Stimulated activated CD4-positive, alpha-beta T cell treated with anti-CD3 and anti-CD28 coated beads, Interleukin-2, amount 100 ng/mL, for 48 hours (primary cell): ENCODE data around the gene ABHD12.

ENCODE experiments used
- DNase-seq, 2 donors: peaks; one replicate each; pipeline ENCODE4 v3.0.0-alpha.2; 2020

ABHD12 gene

DNA sequence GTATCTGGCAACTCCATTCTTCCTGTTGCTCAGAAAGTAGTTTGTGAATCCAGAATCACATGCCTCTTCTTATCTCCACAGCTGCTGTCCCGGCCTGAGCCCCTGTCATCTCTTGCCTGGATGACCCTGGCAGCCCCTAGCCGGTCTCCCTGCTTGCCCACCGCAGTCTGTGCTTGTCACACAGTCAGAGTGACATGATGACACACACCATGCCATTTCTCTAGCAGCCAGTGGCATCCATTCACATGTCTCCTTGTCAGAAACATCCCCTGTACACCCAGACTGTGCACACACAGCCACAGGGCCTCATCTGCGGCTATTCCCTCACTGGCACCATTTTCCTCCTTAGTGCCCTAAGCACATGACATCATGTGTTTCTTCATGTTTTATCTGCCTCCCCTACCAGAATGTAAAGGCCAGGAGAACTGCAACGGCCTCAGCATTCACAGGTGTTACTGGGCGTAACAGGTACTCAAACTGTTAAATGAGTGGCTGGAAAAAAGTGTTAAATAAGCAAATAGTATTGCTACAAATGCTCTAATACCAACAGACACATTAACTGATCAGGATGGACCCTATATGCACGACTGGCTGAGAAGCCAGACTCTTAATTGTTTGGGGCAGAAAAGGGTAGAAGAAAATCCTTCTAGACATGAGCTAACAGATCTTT is 9.6 kb downstream of the ABHD12 start:
- no peak for DNase-seq

DNA sequence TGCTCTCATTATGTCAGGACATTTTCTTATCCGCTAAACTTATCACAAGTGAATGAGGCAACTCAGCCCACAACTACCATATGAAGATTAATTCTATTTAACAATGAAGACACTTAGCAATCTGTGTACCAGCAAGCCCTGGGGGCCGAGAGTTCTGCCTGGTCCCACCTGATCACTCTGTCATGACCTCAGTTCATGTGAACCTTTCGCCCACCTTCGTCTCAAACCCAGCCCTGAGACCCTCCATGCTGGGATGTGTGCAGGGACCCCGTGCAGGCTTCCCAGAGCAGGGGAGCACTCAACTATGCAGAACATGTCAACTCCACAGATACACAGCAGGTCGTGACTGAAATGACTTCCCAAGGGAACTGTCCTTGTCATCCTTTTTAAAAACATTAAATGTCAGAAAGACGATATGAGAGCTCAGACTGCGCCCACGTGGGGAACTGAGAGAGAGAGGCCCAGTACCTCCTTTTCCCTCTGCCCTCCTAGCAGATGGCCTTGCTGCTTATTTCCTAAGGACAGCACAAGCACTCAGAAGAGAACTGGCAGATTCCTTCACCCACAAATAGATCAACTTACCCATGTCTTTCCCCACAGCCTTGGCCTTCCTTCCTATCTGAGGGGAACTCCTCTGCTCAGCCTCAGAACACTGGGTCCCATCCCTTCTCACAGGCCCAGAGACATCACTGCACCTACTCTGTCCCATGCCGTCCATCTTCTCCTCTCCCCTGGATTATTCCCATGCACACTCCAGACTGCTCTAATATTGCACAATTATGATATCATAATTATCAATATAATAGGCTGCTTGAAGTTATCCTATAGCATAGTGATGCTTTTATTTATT is 11.5 kb downstream of the ABHD12 start:
- no peak for DNase-seq

DNA sequence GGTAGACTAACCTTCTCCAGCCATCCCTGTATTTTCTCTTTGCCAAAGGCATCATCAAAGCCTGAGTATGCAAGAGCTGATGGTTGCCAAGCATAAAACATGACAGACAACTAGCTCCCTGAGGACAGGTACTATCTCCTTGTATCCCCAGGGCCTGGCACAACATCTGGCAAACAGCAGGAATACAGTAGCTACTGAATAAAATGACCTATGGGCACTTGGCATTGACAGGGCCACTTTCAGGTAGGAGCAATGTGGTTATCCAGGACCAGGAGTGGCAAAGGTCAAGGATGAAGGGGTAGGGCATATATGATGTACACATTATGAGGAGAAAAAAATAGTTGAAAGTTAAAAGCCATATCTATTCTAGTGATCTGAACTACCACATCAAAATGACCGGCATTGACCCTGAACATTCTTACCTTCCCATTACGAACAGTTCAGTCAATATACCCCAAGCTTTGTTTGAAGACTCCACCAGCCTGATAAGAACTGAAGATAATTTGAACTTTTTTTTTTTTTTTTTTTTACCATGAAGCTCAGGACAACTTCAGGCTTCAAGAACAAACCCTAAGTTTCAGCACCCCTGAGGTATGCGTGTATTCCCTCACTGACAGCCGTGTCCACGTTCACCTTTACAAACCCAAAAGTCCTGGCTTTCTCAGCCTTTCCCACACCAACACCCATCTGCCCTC is 12.3 kb downstream of the ABHD12 start:
- no peak for DNase-seq

GRCh38 chr20:25376886-25377285 is 13.7 kb downstream of the ABHD12 start:
- no peak for DNase-seq

GRCh38 chr20:25376236-25376635 is 14.4 kb downstream of the ABHD12 start:
- DNase-seq = no peak

DNA sequence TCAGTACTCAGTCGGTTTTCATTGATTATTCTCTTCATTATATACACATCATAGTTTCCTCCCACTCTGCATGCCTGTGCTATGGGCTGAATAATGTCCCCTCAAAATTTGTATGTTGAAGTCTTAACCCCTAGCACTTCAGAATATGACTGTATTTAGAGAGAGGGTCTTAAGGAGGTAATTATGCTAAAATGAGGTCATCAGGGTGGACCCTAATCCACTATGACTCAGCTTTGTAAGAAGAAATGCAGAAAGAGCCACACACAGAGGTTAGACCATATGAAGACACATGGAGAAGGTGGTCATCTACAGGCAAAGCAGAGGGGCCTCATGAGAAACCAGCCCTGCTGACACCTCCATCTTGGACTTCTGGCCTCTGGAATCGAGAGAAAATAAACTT is 15.8 kb downstream of the ABHD12 start:
- no peak for DNase-seq

GRCh38 chr20:25372584-25373336 is 17.9 kb downstream of the ABHD12 start:
- DNase-seq = no peak

- DNase-seq = no peak
Observed at GRCh38 chr20:25369971-25370370, 20.7 kb downstream of the ABHD12 start.

- DNase-seq = no peak
Observed at GRCh38 chr20:25369529-25369928, 21.1 kb downstream of the ABHD12 start.

DNA sequence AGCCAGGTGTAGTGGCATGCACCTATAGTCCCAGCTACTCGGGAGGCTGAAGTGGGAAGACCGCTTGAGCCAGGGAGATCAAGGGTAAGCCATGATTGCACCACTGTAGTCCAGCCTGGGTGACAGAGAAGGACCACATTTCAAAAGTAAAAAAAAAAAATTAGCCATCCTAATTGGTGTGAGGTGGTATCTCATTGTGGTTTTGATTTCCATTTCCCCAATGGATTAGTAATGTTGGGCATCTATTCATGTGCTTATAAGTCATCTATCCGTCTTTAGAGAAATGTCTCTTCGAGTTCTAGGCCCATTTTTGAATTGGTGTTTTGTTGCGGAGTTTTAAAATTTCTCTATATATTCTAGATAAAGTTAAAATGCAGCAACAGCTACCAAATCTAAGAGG is 21.7 kb downstream of the ABHD12 start:
- no peak for DNase-seq

DNA sequence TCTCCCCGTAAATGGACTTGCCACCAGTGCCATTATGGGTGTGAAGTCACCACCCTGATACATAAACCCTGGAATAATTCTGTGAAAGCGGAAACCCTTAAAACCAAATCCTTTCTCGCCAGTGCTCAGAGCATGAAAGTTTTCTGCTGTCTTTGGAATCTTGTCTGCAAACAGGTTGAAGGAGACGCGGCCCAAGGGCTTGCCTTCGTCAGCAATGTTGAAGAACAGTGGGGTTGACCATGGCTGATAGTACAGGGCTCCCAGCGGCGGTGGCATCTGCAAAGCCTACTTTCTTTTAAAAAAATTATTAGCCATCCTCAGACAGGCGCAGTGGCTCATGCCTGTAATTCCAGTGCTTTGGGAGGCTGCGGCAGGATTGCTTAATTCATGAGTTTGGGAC is 22.1 kb downstream of the ABHD12 start:
- no peak for DNase-seq

- DNase-seq = no peak
Observed at GRCh38 chr20:25364879-25365699, 25.5 kb downstream of the ABHD12 start.

DNA sequence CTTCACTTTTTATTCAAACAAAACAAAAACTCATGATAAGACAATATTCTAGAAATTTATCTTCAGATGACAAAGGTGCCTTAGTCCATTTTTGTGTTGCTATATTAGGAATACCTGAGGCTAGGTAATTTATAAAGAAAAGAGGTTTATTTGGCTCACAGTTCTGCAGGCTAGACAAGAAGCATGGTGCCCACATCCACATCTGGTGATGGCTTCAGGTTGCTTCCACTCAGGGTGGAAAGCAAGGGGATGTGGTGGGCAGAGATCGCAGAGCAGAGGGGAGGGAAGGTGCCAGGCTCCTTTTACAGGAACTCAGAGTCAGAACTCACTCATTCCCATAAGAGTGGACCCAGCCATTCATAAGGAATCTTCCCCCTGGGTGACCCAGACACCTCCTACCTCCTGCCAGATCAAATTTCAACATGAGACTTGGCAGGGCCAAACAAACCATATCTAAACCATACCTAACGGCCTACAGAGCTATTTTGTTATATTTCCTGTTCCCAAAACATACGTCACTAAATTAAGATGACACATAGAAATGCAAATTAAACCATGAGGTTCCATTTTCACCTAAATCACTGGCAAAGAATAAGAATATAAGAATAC is 26.4 kb downstream of the ABHD12 start:
- DNase-seq = no peak

GRCh38 chr20:25361287-25361683 is 29.4 kb downstream of the ABHD12 start:
- DNase-seq = no peak

- no peak for DNase-seq
Observed at GRCh38 chr20:25360631-25361286, 29.9 kb downstream of the ABHD12 start.

DNA sequence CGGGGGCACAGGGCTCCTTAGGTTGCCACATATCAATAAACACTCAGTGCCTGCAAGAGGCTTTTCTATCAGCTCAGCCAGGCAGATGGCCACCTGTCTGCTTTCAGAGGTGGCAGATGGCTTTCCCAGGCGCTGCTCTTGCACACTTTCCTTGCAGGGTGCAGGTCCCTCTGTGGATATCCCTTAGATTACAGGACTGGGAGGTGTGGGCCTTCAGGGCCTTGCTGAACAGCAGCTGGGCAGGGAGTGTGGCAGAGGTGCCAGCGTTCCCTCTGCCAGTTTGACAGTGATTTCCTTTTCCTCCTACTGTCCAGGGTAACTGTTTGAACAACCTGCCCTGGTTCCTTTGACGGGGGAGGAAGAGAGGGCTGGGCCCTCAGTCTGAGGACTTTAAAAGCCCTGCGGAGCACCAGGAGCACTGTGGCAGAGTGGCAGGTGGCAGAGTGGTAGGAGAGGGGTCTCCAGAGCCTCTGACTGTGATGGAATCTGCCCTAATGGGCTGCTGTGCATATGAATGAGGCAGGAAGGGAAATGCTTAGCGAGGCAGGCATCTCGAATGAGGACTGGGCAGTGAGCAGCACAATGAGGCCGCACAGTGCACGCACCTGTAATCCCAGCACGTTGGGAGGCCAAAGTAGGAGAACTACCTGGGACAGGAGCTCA is 34.2 kb downstream of the ABHD12 start:
- no peak for DNase-seq

GRCh38 chr20:25355866-25356265 is 34.8 kb downstream of the ABHD12 start:
- DNase-seq = no peak

GRCh38 chr20:25355011-25355595 is 35.5 kb downstream of the ABHD12 start:
- no peak for DNase-seq

- no peak for DNase-seq
Observed at GRCh38 chr20:25353747-25354705, 36.6 kb downstream of the ABHD12 start.
